Neural cell (in vitro differentiated cells): Measurements from ENCODE around the gene TBC1D19. TPM values are rescaled to one million over a fixed set of nuclear protein-coding genes. Genes with fewer than 3 reads are reported as not detected.

Experiments used
- H2AFZ ChIP-seq: fragments of 200-600, 300-800 bp; sonication (generic), shearing (Covaris generic); 2 replicates; pipeline ENCODE4 v1.6.0; 2014; ENCODE audit warnings: low read depth, mild to moderate bottlenecking, antibody characterized with exemption, low read length, moderate library complexity
- H3F3A ChIP-seq: fragments of 200-600 bp; shearing (Covaris generic); 2 replicates; pipeline ENCODE4 v1.6.1; 2016; ENCODE audit warnings: mild to moderate bottlenecking, moderate library complexity, mixed read lengths, antibody characterized with exemption, low read length; ENCODE audit not compliant: insufficient read depth, poor library complexity, severe bottlenecking
- H3K27ac ChIP-seq: fragments of 200-600, 300-800 bp; sonication (generic), shearing (Covaris generic); 2 replicates; pipeline ENCODE4 v1.5.1; 2014; ENCODE audit warnings: mild to moderate bottlenecking, low read length, moderate library complexity
- H3K27me3 ChIP-seq: fragments of 300-800, 200-600 bp; sonication (generic), shearing (Covaris generic); 2 replicates; pipeline ENCODE4 v1.6.0; 2014; ENCODE audit warnings: mild to moderate bottlenecking, low read depth, low read length, moderate library complexity; ENCODE audit not compliant: insufficient read depth
- H3K36me3 ChIP-seq: fragments of 300-800, 200-600 bp; sonication (generic), shearing (Covaris generic); 2 replicates; pipeline ENCODE4 v1.5.1; 2014; ENCODE audit warnings: mild to moderate bottlenecking, antibody characterized with exemption, low read length, moderate library complexity; ENCODE audit not compliant: insufficient read depth
- H3K4me2 ChIP-seq: fragments of 300-800, 200-600 bp; sonication (generic), shearing (Covaris generic); 2 replicates; pipeline ENCODE4 v1.6.0; 2014; ENCODE audit warnings: mild to moderate bottlenecking, low read length
- H3K4me3 ChIP-seq: fragments of 300-800, 200-600 bp; sonication (generic), shearing (Covaris generic); 2 replicates; pipeline ENCODE4 v1.5.1; 2014; ENCODE audit warnings: mild to moderate bottlenecking, low read length, moderate library complexity
- H3K79me2 ChIP-seq: fragments of 200-600 bp; shearing (Covaris generic); replicated peaks from 2 replicates; pipeline ENCODE4 v1.6.0; 2014; ENCODE audit warnings: mild to moderate bottlenecking, low read length, moderate library complexity; ENCODE audit not compliant: insufficient read depth
- H3K9ac ChIP-seq: fragments of 300-800, 200-600 bp; sonication (generic), shearing (Covaris generic); 2 replicates; pipeline ENCODE4 v1.6.1; 2016; ENCODE audit warnings: mild to moderate bottlenecking, low read length, mixed read lengths
- H3K9me2 ChIP-seq: fragments of 200-600 bp; shearing (Covaris generic); 2 replicates; pipeline ENCODE4 v1.6.1; 2016; ENCODE audit warnings: mild to moderate bottlenecking, low read length, mixed read lengths; ENCODE audit not compliant: insufficient read depth
- H3K9me3 ChIP-seq: fragments of 200-600, 300-800 bp; sonication (generic), shearing (Covaris generic); 2 replicates; pipeline ENCODE4 v1.6.1; 2016; ENCODE audit warnings: mild to moderate bottlenecking, mixed run types, low read length, moderate library complexity, mixed read lengths
- H4K20me1 ChIP-seq: fragments of 200-600 bp; shearing (Covaris generic); 2 replicates; pipeline ENCODE4 v1.6.1; 2016; ENCODE audit warnings: mild to moderate bottlenecking, mixed run types; ENCODE audit not compliant: insufficient read depth
- CTCF ChIP-seq: fragments of 450-650 bp; IDR thresholded peaks from 2 replicates; pipeline ENCODE4 v1.5.1; 2014; ENCODE audit warnings: antibody characterized with exemption, mild to moderate bottlenecking, moderate library complexity; ENCODE audit not compliant: poor library complexity, severe bottlenecking
- EP300 ChIP-seq: fragments of 450-650 bp; conservative IDR thresholded peaks from 2 replicates; pipeline ENCODE4 v1.6.1; 2014; ENCODE audit warnings: antibody characterized with exemption, mild to moderate bottlenecking, moderate library complexity; ENCODE audit not compliant: poor library complexity, severe bottlenecking
- EZH2 ChIP-seq: fragments of 200-600, 300-800 bp; shearing (Covaris generic), sonication (generic); IDR thresholded peaks from 2 replicates; pipeline ENCODE4 v1.6.1; 2014; ENCODE audit warnings: antibody characterized with exemption, low read length, borderline replicate concordance, mild to moderate bottlenecking; ENCODE audit not compliant: insufficient read depth, poor library complexity, severe bottlenecking
- MXI1 ChIP-seq: fragments of 450-650 bp; conservative IDR thresholded peaks from 2 replicates; pipeline ENCODE4 v1.6.1; 2014; ENCODE audit warnings: antibody characterized with exemption, mild to moderate bottlenecking; ENCODE audit not compliant: poor library complexity, severe bottlenecking
- POLR2AphosphoS5 ChIP-seq: IDR thresholded peaks from 2 replicates; pipeline ENCODE4 v1.6.1; 2012
- RAD21 ChIP-seq: fragments of 450-650 bp; conservative IDR thresholded peaks from 2 replicates; pipeline ENCODE4 v1.6.1; 2014; ENCODE audit warnings: antibody characterized with exemption, mild to moderate bottlenecking, moderate library complexity
- REST ChIP-seq: IDR thresholded peaks from 2 replicates; pipeline ENCODE4 v1.6.1; 2012; ENCODE audit warnings: borderline replicate concordance
- SMC3 ChIP-seq: fragments of 450-650 bp; conservative IDR thresholded peaks from 2 replicates; pipeline ENCODE4 v1.6.1; 2014; ENCODE audit warnings: antibody characterized with exemption, mild to moderate bottlenecking, moderate library complexity; ENCODE audit not compliant: poor library complexity
- TAF1 ChIP-seq: IDR thresholded peaks from 2 replicates; pipeline ENCODE4 v1.6.1; 2012; ENCODE audit warnings: low read depth
- polyA plus RNA-seq: library from polyadenylated mRNA; depleted of rRNA; stranded (reverse); fragments of >200 nt; gene quantifications from 2 replicates; pipeline ENCODE4 v1.2.3, GENCODE V29; 2014

The TBC1D19 gene
- polyA plus RNA-seq, 1 donor from 2014 or later: 23.1 TPM

DNA sequence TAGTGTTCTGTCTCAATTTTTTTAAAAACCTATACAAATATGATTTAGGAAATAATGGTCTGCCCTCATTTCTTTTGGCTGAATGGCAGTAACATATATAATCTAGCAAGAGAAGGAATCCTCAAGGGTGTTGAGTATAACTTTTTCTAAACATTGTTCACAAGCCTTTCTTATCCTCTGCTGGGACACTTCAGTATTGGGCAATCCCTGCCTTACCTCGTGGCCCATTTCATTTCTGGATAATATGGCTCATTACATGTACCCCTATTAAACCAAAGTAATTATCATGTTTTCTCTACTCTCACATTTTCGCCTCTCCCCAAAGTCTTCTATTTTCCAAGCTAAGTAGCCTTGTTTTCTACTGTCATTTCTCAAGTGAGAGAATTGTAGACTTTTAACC, 166.0 kb downstream of the TBC1D19 start:
- Histone ChIP-seq H4K20me1 (no peaks in the 10 kb centered on the region), H3K9me3 (no peaks in the 10 kb centered on the region), H3K79me2 (no peaks in the 10 kb centered on the region), H3K27ac (no peak overlapping the region), H3F3A (no peaks in the 10 kb centered on the region), H2AFZ (no peak overlapping the region), H3K9me2 (no peaks in the 10 kb centered on the region), H3K4me3 (no peak overlapping the region), H3K9ac (no peak overlapping the region), H3K27me3 (no peaks in the 10 kb centered on the region), H3K36me3 (peaks cover 7% of the 10 kb centered on the region), H3K4me2 (no peak overlapping the region)
- no peak for TF ChIP-seq TAF1
- TF ChIP-seq POLR2AphosphoS5: no peak
- no peak for TF ChIP-seq REST
- TF ChIP-seq EP300: no peak
- no peak for TF ChIP-seq EZH2
- TF ChIP-seq SMC3: no peak
- no peak for TF ChIP-seq MXI1
- no peak for TF ChIP-seq RAD21
- TF ChIP-seq CTCF: no peak

GRCh38 chr4:26751004-26751403, 167.1 kb downstream of the TBC1D19 start:
- no peaks in the 10 kb centered on the region for H3F3A ChIP-seq

More at GRCh38 chr4:26751004-26751403, 167.1 kb downstream of the TBC1D19 start:
- Histone ChIP-seq H4K20me1 (no peaks in the 10 kb centered on the region), H3K79me2 (no peaks in the 10 kb centered on the region), H3K9ac (no peak overlapping the region), H2AFZ (no peak overlapping the region), H3K9me3 (no peaks in the 10 kb centered on the region), H3K36me3 (peaks cover 11% of the 10 kb centered on the region), H3K27me3 (no peaks in the 10 kb centered on the region), H3K4me3 (no peak overlapping the region), H3K4me2 (no peak overlapping the region), H3K9me2 (no peaks in the 10 kb centered on the region), H3K27ac (no peak overlapping the region)
- TF ChIP-seq RAD21: no peak
- TF ChIP-seq TAF1: no peak
- no peak for TF ChIP-seq EZH2
- no peak for TF ChIP-seq POLR2AphosphoS5
- no peak for TF ChIP-seq SMC3
- TF ChIP-seq CTCF: no peak
- no peak for TF ChIP-seq MXI1
- no peak for TF ChIP-seq REST
- no peak for TF ChIP-seq EP300
